HG03378 (cell line): Measurements from ENCODE around the gene FITM2.
"Not testable (repeated sequence)": the region's sequence is repeated elsewhere in the genome, so short reads cannot be mapped to it uniquely, and the experiment has no call there.

Experiments
- ATAC-seq: cut with Tn5 transposase; IDR thresholded peaks from one replicate; pipeline ENCODE4 v1.9.1; 2021; ENCODE audit warnings: mild to moderate bottlenecking, moderate library complexity; ENCODE audit not compliant: unreplicated experiment

The FITM2 gene

DNA sequence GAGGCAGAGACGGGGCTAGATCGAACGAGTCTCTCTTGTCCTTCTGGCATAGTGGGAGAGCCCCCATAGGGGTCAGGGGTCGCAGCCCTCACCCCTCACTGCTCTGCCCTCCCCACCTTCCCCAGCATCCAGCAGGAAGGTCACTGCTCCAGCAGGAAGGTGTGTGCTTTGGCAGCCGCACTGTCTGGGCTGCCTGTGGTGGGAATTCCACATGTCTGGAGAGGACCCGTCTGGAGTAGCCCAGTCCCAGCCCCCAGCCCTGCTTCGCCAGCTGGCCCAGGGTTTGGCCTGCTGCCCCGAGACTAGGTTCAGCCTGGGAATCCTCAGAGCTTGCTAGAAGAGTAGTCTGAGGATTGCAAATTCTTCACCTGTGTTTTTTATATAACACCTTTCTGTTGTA, 23.3 kb upstream of the FITM2 start:
- no peak for ATAC-seq

GRCh38 chr20:44331201-44331600, 20.2 kb upstream of the FITM2 start:
- ATAC-seq, result no peak

DNA sequence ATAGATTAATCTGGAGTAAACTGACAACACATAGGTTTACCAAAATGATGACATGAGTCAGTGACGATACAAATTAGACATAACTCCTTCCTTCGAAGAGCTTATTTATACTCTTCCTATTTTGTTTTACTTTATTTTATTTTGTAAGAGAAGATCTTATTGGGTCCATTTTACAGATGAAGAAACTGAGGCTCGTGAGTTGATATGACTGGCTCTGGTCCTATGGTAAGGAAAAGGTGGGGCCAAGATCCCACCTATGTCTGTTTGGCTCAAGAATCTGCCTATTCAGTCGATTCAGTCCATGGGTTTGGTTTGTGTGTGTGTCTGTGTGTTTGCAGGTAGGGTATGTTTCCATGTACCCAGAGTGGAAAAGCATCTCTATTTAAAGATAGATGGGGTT, 17.4 kb upstream of the FITM2 start:
- ATAC-seq, result no peak

- ATAC-seq, result not testable (repeated sequence)
These were observed 16.7 kb upstream of the FITM2 start for GRCh38 chr20:44327748-44328147.

- ATAC-seq, result no peak
These were observed 15.6 kb upstream of the FITM2 start for GRCh38 chr20:44326391-44327159.

DNA sequence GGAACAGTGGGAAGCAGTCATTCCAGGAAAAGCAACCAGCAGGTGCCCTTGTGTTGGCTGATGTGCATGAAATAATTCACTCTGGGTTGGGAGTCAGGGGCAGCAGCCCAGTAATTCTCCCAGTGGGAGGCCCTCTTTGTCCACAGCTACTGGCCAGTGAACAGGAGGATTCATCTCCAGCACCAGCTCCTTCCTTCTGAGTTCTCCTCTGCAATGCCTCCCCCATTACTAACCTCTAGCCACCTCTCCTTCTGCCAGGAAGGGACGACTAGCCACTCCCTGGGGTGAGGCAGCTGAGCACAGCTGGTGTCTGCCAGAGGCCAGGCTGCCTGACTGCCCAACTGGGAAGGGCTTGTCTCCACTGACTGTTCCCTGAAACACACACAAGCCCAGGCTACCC, 13.3 kb upstream of the FITM2 start:
- ATAC-seq, result no peak

GRCh38 chr20:44319839-44320422, 8.9 kb upstream of the FITM2 start:
- ATAC-seq, result no peak

- no peak for ATAC-seq
These were observed 3.9 kb upstream of the FITM2 start for GRCh38 chr20:44314870-44315269.

DNA sequence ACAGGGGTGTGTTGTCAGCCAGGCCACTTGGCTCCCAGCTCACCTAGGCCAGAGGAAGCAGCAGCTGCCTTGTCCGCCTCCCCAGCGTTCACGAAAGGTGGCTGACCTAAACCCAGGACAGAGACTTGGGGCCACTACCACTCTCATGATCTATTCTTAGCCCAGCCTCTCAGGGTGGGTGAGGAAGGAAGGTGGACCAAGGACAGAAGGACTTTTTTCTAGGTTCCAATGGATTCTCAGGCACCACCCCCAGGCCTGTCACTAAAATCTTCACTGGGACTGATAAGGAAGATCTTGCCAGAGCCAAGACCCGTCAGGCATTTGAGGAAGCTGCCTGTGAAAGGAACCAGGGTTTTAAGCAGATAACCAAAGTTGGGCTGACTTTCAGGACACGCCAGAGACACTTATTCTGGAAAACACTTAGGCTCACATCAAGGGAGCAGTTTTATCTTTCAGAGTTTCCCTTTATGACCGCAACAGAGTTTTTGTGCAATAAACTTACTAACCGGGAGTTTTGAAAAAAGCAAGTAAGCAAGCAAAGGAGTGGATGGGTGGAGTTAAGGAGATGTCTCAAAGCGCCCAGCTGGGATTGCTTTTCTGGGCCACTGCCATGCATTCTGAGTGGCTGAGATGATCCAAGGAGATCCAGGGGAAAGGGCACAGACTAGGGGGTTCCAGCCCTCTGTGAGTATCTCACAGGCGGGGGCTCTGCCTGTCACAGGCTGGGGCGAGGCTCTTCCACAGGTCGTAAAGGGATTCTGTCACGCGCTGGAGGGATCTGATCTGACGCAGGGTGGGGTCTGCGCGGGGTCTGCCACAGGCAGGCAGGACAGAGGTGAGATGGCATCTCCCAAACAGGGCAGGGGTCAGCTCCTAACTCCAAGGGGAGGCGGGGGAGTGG, 989 bp downstream of the FITM2 start:
- no peak for ATAC-seq

DNA sequence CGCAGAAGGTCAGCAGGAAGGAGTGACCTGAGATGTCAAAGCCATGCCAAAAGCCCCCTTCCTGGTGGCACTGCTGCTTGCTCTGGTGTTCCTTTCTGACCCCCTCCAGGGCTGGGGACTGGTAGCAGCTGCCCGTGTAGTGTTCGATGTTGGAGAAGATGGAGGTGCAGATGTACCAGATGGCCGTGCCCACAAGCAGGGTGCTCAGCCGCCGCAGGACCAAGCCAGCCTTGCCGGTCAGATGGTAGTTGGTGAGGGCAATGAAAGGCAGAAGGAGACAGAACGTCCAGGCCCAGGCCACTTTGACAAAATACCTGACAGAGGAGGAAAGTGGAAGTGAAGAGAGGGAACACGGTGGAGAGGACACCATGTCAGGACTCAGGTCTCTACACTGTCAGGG, 4.1 kb downstream of the FITM2 start:
- ATAC-seq, result no peak

DNA sequence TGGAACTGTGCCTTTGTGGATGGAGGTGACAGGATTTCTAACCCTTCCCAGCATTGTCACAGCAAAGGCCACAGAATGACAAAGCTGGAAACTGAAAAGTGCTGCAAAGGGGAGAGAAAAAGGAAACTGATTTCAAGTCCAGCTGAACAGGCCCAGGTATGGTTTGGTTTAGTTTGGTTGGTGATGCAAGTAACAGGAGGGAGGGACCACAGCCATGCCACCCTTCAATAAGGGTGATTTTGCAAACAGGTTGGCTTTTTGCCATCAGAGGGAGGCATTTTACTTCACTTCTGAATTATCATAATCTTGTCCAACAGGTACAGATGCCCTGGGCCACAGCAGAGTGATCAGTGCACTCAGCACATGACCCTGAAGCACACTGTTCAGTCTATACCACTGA, 6.6 kb downstream of the FITM2 start:
- no peak for ATAC-seq

DNA sequence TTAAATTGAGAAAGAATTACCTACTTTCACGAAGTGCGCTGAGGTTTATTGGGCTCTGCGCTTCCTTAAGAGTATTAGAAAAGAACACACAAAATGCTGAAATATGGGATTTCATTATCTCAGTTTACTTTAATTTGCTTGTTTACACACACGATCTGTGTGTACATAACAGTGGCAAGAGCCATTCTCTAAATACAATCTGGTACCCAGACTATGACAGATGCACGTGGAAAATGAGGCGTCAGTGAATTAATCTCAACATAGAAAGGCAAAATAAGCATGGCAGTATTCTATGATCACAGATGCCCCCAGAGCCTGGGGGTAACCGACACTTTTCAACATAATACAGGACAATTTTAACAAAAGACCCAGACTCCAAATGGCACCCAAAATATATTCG, 8.3 kb downstream of the FITM2 start:
- ATAC-seq, result no peak

DNA sequence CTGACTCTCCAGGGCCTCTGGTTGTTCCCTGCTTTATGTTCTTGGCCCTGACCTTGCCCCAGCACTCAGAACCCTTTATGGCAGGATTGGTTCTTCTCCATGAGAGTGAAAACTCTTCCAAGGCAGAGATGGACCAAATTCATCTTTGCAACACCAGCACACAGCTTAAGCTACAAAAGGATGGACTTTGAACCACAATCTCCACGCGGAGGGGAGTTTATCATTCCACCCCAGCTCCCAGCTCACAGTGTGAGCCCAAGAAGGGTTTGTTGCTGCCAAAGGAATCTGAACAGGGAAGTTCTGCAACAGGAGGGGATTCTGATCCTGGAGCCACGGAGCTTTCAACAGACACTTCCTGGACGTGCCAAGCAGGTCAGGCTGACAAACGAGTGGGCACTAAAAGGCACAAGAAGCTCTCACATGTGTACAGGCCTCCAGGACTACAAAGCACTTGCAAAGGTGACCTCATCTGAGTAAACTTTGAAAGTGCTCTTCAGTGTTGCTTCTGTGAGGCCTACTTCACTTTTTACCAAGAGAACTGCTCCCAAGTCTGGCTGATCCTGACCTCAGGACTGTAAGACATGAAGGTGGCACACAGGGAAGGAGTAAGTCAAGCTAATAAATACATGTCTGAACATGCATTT, 8.9 kb downstream of the FITM2 start:
- no peak for ATAC-seq

- no peak for ATAC-seq
These were observed 9.7 kb downstream of the FITM2 start for GRCh38 chr20:44301285-44301684.

GRCh38 chr20:44299011-44299535, 11.9 kb downstream of the FITM2 start:
- ATAC-seq, result not testable (repeated sequence)

- no peak for ATAC-seq
These were observed 13.3 kb downstream of the FITM2 start for GRCh38 chr20:44297721-44298120.

DNA sequence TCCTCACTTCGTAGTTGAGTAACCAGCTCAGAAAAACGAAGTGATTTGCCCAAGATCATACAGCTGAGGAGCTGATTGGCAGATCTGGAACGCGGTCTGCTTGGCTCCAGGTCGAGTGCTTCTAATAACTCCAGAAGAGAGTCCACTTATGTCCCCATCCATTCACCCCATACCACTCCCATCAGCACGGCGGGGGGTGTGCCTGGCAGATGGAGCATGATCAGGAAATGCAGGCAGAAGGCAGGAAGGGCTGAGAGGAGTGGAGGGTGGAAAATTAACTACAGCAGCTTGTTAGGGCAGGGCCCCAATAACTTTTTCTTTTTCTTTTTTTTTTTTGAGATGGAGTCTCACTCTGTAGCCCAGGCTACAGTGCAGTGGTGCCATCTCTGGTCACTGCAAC, 15.0 kb downstream of the FITM2 start:
- ATAC-seq, result no peak

DNA sequence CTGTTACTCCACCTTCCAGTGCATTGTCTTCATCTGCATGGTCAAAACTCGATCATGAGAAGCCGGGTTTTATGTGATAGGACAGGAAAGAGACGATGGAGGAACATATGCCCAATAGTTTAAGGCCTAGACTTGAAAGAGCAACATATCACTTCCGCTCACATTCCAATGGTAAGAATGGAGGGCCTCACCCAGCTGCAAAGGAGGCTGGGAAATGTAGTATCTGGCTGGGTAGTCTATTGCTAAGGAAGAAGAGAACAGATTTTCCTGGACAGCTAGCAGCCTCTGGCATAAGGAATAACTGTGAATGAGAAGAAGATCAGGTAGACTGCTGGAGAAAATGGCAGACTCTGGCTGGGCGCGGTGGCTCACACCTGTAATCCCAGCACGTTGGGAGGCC, 19.2 kb downstream of the FITM2 start:
- no peak for ATAC-seq

DNA sequence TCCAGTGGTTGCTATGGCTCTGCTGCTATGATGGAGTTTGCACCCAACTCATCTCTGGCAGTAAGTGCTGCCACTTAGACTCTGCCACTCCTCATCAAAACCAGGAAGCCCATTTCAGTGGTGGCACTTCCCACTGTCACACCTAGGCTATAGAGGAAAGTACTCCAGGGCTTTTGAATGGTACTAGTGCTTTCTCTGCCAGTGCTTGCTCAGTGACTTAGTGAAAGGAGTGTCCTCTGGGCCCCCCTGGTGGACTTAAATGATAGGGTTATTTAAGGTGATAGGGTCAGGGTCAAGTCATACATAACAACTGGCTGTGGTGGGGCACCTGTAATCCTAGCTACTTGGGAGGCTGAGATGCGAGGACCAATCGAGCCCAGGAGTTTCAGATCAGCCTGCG, 22.8 kb downstream of the FITM2 start:
- no peak for ATAC-seq

DNA sequence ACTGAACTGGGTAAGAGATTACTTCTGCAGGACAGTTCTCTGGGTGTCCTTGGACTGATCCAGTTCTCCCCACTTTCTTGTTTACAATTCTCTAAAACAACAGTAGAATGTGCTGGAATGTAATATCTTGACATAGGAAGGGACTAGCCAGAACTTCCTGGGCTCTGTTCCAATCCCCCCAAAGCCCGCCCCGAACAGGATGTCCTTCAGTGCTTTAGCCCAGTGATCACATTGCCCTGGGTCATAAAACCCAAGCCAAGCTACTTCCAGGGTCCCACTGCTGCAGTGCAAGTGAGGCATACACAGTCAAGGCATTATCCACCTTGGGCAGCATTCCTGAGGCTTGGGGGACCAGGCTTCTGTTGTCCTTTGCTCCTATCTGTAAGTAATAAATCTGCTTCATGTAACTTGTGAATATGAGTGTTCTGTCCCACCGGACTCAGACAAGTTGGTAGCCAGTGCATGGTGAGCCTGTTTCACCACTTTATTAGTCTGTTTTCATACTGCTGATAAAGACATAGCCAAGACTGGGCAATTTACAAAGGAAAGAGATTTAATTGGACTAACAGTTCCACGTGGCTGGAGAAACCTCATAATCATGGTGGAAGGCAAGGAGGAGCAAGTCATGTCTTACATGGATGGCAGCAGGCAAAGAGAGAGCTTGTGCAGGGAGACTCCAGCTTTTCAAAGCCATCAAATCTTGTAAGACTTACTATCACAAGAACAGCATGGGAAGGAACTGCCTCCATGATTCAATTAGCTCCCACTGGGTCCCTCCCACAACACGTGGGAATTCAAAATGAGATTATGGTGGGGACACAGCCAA, 23.5 kb downstream of the FITM2 start:
- no peak for ATAC-seq
